AG09319 (cell line): ENCODE data around the gene VPS9D1.

ENCODE experiments used
- DNase-seq: peaks from one replicate; pipeline ENCODE4 v3.0.0-alpha.2; 2010; ENCODE audit warnings: low read depth; ENCODE audit errors: extremely low read depth
- TF ChIP-seq, protein P1 (sequence below): IDR thresholded peaks from 2 replicates; pipeline ENCODE4 v1.5.1; 2011; ENCODE audit warnings: low read depth, mild to moderate bottlenecking, inconsistent platforms, low read length, moderate library complexity

VPS9D1 gene, protein sequence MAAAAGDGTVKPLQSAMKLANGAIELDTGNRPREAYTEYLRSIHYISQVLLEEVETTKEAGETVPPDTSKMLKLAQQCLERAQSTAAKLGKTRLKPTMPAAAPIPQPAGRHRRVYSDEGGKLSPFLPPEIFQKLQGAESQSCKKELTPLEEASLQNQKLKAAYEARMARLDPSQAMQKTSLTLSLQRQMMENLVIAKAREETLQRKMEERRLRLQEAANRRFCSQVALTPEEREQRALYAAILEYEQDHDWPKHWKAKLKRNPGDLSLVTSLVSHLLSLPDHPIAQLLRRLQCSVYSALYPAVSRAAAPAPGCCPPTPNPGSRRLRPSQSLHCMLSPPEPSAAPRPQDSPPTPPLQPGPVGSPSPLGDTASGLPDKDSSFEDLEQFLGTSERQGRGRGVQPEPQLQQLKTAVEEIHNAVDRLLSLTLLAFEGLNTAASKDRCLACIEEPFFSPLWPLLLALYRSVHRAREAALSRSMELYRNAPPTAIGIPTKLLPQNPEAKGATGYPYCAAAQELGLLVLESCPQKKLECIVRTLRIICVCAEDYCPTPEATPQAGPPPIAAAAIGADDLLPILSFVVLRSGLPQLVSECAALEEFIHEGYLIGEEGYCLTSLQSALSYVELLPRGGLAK

DNA sequence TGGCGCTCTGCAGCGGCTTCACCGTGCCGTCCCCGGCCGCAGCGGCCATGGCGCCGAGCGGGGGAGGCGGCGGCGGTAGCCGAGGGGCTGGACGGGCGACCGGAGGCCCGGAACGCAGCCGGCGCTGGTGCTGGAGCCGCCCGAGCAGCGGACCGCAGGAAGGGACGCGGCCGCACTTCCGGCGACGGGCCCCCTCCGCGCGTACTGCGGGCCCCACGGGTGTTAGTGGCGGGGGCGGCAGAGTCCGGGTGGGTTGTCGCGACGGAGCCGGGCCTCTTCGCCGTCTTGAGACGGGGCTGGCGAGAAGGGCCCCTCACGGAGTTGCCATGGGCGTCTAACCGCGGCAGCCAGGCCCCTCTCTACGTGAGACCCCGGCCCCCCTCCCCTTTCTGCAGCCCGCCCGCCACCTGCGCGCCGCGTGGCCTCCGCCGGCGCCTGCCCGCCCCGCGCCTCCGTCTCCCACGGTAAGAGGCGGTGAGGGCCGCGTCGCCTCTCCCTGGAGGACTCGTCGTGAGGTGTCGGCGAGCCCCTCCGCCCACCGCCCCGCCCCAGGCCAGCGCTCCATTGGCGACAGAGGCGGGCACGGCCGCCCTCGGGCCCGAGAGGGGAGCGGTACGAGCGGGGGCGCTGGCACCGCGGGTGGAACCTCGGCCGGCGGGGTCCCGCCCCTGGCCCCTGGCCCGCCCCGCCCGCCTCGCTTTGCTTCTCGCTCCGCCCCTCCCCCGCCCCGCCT lies at the start of gene VPS9D1, which contains the start of gene ZNF276:
Gene VPS9D1, minus strand, starts transcription at position 86 of the 733 bp plus-strand sequence. Its CDS starts 37 bp downstream, at position 49.
Gene ZNF276, plus strand, starts transcription at position 725 of the 733 bp plus-strand sequence. CDS start 104 bp downstream, outside the sequence.
- no peak for DNase-seq
- TF ChIP-seq, protein P1, sequence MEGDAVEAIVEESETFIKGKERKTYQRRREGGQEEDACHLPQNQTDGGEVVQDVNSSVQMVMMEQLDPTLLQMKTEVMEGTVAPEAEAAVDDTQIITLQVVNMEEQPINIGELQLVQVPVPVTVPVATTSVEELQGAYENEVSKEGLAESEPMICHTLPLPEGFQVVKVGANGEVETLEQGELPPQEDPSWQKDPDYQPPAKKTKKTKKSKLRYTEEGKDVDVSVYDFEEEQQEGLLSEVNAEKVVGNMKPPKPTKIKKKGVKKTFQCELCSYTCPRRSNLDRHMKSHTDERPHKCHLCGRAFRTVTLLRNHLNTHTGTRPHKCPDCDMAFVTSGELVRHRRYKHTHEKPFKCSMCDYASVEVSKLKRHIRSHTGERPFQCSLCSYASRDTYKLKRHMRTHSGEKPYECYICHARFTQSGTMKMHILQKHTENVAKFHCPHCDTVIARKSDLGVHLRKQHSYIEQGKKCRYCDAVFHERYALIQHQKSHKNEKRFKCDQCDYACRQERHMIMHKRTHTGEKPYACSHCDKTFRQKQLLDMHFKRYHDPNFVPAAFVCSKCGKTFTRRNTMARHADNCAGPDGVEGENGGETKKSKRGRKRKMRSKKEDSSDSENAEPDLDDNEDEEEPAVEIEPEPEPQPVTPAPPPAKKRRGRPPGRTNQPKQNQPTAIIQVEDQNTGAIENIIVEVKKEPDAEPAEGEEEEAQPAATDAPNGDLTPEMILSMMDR, result no peak

DNA sequence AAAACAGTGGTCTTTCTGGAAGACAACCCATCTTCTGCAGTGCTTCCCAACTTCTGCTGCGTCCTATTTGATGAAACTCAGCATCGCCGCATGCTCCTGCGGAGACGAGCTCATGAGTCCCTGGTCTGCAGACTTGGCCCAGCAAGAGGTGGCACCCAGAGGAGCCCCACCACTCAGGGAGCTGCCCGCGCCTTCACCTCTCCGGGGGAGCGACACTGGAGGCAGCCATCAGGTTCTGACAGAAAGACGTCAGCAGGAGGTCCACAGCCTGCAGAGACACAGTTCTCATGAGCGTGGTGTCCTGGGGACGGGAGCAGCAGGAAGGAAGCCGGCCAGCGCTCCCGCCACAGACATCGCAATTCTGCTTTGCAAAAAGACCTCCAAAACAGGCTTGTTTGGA lies 49.7 kb upstream of the VPS9D1 start:
- TF ChIP-seq, protein P1, result no peak
- DNase-seq, result no peak

DNA sequence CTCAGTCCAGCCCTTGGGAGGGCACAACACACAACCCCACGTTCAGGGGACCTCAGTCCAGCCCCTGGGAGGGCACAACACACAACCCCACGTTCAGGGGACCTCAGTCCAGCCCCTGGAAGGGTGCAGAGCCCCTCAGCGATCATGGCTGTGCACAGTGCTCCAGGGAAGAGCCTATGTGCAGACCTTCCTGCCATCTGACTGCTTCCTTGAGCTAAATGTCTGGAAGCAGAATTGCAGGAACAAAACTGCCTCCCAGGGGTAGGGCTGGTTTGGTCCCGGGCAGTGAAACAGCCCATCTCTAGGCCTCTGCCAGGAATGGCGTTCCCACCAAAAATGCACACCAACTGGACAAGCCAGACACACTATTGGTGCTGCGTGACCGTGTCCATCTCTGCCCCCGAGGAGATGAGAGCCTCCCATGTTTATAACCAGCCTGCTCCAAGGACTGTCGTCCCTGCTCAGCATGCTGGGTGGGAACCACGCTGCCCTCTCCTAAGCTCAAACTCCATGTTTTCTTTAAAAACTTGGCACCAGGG lies 44.7 kb upstream of the VPS9D1 start:
- TF ChIP-seq, protein P1, result no peak
- DNase-seq, result no peak

DNA sequence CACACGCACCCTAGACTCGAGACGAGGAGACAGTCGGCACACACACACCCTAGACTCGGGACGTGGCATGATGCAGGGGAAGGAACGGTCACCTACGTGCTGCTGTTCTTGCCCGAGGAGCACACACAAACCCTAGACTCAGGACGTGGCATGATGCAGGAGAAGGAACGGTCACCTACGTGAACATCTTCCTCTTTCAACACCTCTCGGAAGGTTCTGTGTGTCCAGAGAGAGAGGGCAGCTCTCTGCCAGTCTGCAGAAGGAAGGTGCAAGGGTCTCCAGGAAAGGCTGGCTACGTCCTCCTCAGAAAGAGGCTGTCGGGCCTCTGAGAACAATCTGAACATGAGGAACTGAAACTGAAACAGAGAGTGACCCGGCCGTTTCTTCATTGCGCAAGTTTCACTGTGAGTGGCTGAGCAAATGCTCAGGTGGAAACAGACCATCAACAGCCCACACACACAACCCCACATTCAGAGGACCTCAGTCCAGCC lies 44.1 kb upstream of the VPS9D1 start:
- no peak for DNase-seq
- TF ChIP-seq, protein P1, result no peak

GRCh38 chr16:89761304-89761922 lies 40.7 kb upstream of the VPS9D1 start:
- DNase-seq, result no peak
- TF ChIP-seq, protein P1, result no peak

- TF ChIP-seq, protein P1, result no peak
- no peak for DNase-seq
These were observed 39.1 kb upstream of the VPS9D1 start for GRCh38 chr16:89759746-89760340.
